Limb (tissue), 2 donors: ENCODE results near the gene CPN2.

ENCODE experiments used
- DNase-seq, 2 donors: peaks; one replicate each; pipeline ENCODE4 v3.0.0-alpha.2; 2016; ENCODE audit errors: extremely low spot score in 2 of 2

CPN2 gene, protein sequence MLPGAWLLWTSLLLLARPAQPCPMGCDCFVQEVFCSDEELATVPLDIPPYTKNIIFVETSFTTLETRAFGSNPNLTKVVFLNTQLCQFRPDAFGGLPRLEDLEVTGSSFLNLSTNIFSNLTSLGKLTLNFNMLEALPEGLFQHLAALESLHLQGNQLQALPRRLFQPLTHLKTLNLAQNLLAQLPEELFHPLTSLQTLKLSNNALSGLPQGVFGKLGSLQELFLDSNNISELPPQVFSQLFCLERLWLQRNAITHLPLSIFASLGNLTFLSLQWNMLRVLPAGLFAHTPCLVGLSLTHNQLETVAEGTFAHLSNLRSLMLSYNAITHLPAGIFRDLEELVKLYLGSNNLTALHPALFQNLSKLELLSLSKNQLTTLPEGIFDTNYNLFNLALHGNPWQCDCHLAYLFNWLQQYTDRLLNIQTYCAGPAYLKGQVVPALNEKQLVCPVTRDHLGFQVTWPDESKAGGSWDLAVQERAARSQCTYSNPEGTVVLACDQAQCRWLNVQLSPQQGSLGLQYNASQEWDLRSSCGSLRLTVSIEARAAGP

DNA sequence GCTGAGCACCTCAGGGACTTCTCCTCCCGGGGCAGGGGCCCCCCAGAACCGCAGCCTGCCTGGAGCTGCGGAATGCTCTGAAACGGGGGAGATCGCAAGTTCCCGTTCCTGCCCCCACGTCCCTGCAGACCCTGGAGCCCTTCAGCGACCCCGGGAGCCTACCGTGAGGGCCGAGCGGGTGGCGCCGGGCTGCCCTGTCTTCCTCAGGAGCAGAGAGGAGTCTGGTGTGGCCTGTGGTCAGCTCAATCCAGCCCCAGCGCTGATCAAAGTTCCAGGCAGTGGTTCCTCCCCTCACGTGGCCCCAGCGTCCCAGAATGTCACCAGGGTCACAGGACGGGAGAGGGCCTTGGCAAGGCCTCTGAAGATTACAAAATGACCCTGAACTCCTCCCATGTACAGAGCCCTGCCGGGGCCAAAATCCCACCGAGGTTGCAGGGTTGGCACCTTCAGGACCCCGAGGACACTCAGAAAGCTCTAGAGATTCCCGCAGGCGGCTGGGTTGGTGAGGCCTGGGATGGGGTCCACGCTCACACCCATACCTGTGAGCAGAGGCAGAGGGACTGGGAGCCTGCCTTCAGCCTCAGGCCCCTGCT is at the start of gene CPN2:
Gene CPN2 (minus strand): TSS at position 249 of the 593 bp plus-strand sequence. CDS start 8,626 bp downstream, outside the sequence.
- DNase-seq = no peak

DNA sequence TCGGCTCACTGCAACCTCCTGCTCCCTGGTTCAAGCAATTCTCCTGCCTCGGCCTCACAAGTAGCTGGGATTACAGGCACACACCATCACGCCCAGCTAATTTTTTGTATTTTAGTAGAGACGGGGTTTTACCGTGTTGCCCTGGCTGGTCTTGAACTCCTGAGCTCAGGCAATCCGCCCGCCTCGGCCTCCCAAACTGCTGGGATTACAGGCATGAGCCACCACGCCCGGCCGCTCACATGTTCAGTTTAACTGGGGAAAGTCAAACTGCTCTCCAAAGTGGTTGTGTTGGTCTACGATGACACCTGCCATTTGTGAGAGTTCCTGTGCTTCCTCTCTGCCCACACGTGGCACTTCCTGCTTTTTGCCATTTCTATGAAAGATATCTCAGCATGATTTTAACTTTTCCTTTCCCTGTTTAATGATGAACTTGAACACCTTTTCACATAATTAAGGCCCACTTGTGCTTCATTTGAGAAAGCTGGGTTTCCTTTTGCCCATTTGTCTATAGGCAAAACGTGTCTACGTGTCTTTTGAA is 48.8 kb upstream of the CPN2 start:
- no peak for DNase-seq

DNA sequence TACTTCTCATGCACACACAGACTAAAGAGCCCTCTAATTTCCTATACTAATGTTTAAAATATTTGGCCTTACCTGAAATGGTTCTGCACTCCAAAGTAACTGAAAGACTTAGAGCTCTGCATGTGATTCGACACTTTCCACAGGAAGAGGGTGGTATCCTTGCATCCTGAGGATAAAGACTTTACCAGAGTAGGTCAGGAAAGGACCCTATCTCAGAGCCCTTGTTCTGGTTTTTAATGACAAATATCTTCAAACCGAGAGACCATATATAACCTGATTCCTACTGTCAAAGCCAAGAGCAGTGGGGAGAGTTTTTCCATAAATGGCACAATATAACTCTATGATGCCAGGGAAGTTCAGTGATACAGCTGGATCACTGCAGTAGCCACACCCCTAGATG is 48.0 kb upstream of the CPN2 start, which contains the start of gene GP5:
Gene GP5 (minus strand): TSS at position 101 of the 400 bp plus-strand sequence. CDS start 984 bp downstream, outside the sequence.
- no peak for DNase-seq

DNA sequence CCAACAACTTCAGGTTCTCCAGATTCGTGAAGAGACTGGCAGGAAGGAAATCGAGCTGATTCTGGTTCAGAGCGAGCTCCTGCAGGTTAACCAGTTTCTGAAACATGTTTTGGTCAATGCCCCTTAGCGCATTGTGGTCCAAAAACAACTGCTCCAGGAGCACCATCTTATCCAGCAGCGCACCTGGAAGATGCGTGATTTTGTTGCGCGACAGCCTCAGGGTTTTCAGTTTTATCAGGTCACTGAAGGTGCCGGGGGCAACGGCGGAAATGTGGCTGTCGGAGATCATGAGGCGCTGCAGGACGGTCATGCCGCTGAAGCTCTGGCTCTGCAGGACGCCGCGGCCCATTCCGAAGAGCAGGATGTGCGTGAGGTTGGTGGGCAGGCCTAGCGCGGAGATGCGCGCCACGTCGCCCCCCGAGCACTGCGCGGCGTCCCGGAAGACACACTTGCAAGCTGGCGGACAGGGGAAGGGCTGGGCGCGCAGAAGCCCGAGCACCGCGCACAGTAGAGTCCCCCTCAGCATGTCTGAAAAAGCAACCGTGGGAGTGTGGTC is 46.7 kb upstream of the CPN2 start:
- no peak for DNase-seq

DNA sequence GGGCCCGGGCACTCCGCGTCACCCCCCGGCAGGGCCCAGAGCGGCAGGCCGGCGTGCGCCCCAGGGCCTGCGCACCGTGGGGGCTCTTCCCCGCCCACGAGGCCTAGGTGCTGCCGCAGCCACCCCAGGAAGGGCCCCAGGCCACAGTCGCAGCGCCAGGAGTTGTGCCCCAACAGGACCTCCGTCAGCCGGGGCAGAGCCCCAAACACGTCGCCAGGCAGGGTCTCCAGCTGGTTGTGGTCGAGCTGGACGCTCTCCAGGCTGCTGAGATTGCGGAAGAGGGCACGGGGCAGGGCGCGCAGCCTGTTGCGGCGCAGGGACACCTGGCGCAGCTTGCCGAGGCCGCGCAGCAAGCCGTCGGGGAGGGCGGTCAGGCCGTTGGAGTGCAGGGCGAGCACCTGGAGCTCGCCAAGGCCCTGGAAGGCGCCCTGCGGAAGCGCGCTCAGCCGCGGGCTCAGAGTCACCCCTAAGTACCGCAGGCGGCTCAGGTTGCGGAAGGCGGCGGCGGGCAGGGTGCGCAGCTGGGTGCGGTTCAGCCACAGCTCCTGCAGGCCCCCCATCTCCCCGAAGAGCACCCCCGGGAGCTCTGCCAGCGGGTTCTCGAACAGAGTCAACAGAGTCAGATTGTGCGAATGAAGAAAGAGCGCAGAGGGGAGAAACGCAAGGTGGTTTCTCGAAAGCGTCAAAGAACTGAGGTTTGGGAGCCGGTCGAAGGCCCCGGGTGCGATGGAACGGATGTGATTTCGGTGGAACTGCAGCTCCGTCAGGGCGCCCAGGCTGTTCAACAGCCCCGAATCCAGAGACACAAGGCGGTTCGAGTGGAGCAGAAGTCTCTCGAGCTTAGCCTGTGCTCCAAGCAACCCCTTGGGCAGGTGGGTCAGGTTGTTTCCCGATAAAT is 46.0 kb upstream of the CPN2 start:
- peak in 1 of 2 donors; percentile 52 for DNase-seq

DNA sequence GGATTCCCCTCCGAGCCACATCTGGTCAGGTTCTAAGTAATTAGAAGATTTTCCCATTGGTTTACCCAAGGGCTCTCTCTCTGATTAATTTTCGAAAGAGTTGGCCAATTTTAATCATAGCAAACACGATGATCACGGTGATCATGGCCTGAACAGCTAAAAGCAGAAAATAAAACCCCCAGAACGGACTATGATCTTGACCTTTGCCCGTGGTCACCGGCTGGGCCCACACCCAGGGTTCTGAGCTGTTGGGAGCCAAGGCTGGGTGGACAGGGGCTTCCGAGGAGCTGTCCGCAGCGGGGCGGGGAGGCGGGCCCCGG is 45.4 kb upstream of the CPN2 start:
- DNase-seq = no peak

- peak; percentile 31 to 72 for DNase-seq
These were observed 44.8 kb upstream of the CPN2 start for GRCh38 chr3:194395778-194396538.

GRCh38 chr3:194395212-194395611 is 44.1 kb upstream of the CPN2 start:
- no peak for DNase-seq

DNA sequence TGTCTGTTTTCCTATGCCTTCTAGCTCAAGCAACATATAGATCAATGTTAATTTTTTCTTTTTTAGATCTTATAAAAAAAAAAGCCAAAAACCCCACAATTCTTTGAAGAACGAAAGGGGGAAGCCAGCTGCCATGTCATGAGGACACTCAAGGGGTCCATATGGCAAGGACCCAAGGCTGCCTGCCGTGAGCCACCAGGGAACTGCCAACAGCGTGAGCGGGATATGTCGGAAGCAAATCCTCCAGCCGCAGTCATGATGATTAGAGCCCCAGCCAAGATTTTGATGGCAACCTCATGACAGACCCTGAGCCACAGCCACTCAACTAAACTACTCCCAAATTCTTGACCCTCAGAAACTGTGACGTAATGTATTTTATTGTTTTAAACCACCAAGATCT is 41.4 kb upstream of the CPN2 start:
- DNase-seq = no peak

- no peak for DNase-seq
These were observed 39.7 kb upstream of the CPN2 start for GRCh38 chr3:194390835-194391234.

- no peak for DNase-seq
These were observed 38.1 kb upstream of the CPN2 start for GRCh38 chr3:194389269-194389668.

- DNase-seq = no peak
These were observed 36.8 kb upstream of the CPN2 start for GRCh38 chr3:194387926-194388418.

DNA sequence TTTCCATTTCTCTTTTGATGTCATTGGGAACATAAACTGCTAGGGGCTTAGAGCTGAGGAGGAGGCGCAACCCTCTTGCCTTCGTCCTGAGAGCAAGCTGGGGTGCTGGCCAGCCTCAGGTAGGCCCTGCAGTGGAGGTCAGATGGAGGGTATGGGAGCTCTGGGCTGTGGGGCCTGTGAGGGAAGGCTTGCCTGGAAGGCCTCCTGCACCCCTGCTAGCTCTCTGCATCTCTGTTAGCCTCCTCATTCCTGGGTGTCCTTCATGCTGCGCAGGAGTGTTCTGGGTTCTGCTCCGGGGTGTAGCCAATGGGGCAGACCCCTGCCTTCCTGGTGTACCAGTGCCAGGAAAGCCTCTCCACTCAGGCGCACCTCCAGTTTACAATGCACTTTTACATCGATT is 36.1 kb upstream of the CPN2 start:
- no peak for DNase-seq

- DNase-seq = no peak
These were observed 35.5 kb upstream of the CPN2 start for GRCh38 chr3:194386648-194387047.

- DNase-seq = no peak
These were observed 34.9 kb upstream of the CPN2 start for GRCh38 chr3:194386066-194386465.

DNA sequence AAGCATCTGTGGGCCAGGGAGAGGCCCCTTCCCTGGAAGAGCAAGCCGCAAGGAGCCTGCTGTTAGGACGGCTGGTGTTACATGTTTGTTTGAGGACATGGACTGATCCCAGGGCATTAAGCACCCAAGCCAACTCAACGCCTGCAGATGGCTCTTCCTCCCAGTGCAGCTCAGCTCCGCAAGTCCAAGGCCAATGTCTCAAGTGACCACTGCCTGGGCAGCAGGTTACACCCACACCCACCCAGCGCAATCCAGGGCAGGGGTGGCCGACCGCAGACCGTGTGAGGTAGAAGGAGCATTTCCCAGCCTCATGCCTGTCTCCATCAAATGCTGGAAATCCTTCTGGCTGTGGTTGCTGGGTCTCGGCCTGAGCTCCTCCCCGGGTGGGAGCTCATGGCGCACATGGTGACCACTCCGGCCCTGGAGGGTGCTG is 33.5 kb upstream of the CPN2 start:
- DNase-seq = no peak

DNA sequence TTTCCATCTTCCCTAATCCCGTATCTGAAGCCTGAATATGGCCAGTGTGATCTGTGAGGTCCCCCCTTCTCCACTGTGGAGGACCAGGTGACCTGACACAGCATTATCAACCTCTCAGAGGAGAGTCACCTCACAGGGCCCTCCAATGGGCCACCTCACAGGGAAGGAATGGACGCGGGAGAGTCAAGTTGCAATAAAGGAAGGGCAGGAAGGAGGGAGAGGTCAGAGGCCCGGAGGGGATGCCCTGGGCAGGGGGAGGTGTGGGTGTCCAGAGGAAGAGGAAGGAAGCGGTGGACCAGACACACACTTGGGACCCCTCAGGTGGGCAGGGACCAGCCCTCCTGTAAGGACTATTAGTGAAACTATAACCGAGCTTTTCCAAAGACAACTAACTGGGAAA is 33.0 kb upstream of the CPN2 start:
- DNase-seq = no peak

GRCh38 chr3:194383276-194383940 is 32.3 kb upstream of the CPN2 start:
- no peak for DNase-seq

DNA sequence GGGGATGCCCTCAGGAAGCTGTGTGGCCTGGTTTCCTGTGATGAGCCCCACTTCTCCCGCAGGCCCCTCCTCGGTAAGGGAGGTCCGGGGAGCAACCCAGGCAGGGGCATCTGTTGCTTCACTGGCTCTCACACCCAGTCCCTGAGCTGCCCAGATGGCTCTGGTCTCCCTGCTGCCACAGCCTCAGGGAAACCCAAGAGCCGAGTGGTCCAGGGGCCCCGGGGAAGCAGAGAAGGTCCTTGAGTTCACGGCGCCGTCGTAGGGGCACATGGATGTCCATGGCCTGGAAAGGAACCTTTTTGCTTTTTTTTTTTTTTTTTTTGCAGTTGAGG is 31.7 kb upstream of the CPN2 start:
- no peak for DNase-seq
